22Rv1 (cell line): ENCODE measurements around the gene LCOR.

ENCODE experiments used
- H3K27ac ChIP-seq: fragments of 450-650 bp; 2 replicates; pipeline ENCODE4 v1.5.1; 2017
- ZFX ChIP-seq: fragments of 450-650 bp; IDR thresholded peaks from 2 replicates; pipeline ENCODE4 v1.6.1; 2017; ENCODE audit warnings: antibody characterized with exemption, borderline replicate concordance
- TF ChIP-seq, protein P1 (sequence below): fragments of 450-650 bp; IDR thresholded peaks from 2 replicates; pipeline ENCODE4 v1.5.1; 2017; ENCODE audit warnings: mild to moderate bottlenecking

The LCOR gene

DNA sequence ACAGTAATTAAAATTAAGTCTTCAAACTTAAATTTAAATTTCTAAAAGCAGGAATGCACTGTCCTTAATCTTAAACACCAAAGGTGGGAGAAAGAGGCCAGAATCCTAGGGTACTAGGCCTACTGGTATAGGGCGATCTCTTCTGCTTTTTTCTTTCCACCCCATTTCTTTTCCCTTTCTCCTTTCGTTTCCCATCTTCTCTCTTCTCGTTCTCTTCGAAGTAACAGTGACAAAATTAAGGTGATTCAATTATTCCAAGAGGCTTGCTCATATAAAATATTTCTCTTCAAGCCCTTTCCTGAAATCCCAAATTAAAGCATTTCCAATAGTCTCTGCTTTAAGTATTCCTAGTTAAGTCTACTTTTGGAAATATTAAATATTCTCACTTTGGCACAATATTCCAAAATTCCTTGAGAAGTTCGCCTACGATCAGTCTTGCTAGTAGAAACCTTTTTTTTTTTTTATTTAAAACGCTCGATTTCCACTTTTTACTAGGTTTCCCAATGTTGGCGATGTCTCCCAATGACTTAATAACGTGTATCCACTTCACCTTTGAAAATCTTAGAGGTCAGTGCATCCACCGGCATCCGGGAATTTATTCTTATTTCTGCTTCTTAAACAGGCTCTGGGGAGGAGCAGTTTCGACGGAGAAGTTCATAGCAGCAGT lies 765 bp upstream of the LCOR start:
- TF ChIP-seq, protein P1, sequence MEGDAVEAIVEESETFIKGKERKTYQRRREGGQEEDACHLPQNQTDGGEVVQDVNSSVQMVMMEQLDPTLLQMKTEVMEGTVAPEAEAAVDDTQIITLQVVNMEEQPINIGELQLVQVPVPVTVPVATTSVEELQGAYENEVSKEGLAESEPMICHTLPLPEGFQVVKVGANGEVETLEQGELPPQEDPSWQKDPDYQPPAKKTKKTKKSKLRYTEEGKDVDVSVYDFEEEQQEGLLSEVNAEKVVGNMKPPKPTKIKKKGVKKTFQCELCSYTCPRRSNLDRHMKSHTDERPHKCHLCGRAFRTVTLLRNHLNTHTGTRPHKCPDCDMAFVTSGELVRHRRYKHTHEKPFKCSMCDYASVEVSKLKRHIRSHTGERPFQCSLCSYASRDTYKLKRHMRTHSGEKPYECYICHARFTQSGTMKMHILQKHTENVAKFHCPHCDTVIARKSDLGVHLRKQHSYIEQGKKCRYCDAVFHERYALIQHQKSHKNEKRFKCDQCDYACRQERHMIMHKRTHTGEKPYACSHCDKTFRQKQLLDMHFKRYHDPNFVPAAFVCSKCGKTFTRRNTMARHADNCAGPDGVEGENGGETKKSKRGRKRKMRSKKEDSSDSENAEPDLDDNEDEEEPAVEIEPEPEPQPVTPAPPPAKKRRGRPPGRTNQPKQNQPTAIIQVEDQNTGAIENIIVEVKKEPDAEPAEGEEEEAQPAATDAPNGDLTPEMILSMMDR: no peak
- no peak for TF ChIP-seq ZFX

DNA sequence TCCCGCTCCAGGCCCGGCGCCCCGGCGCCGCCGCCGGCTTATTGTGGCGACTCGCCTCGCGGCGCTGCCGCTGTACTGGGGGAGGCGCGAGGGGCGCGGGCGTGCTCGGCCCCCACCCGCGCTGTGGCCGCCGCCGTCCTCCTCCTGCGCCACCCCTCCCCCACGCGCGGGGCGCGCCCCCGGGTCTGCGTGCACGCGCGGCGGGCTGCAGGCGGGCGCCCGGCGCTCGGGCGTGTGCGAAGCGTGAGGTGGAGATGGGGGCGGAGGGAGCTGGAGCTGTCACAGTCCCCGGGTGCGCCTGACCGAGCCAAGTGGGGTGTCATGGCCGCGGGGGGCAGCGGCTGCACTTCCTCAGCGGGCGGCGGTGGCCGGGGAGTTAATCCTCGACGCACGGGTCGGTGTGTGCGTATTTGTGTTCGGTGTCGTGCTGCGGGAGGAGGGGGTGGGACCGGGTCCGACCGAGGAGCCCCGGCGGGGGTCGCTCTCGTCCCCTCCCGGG lies 672 bp downstream of the LCOR start:
- TF ChIP-seq, protein P1: no peak
- no peak for TF ChIP-seq ZFX
- H3K27ac ChIP-seq: peak overlapping the region; percentile 94

More for the DNA sequence above, 765 bp upstream of the LCOR start:
- H3K27ac ChIP-seq: peak overlapping the region; percentile 94

DNA sequence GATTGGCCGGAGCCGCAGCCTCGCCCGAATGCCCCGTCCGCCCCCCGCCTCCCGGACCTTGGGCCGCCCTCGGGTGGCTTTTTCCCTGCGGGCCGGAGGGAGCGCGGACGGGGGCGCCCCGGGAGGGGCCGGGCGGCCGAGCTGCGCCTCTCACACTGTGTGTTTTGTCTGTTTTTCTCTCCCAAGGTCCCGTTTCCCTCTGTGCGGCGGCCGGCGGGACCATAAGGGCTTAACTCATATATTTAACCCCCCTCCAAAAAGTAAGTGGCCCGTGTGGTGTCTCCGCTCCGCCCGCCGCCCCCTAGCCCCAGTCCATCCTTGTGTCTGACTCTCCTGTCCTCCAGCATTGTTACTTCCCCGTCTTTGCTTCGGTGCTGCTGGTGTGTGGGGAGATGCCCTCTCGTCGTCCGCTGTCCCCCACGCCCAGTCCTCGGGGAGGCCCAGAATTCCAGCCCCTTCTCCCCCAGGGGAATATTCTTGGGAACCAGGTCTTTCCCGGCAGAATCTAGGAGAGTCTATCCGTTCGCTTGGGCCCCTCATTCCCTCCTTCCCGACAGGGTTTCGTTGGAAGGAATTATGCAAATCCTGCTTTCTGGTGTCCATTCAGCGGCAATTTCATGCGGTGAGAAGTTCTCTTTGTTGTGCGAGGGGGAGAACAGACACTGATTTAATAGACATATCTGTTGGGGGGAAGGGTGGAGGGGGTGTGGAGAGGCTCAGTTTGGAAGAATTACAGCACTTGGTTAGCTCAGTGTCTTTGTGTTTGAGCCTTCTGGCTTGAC lies 1.3 kb downstream of the LCOR start:
- H3K27ac ChIP-seq: peak overlapping the region; percentile 94

DNA sequence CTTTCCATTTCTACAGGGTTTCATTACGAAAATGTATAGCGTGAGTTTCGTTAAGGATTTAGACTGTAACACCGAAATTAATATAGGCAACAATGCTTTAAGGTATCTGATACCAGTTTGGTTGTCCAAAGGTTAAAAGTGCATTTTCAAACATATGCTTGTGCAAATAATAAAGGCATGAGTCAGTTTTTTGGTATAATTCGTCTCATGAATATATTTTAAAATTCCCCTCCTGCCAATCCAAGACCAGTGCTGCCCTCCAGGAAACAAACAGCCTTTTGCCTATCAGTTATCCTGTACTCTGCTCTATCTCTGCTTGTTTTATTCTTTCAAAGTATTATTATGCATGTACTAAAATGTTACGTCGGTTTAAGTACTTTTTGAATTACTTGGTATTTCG lies 2.0 kb downstream of the LCOR start:
- H3K27ac ChIP-seq: no peak overlapping the region
- TF ChIP-seq, protein P1: no peak
- TF ChIP-seq ZFX: no peak

More for the DNA sequence above, 1.3 kb downstream of the LCOR start:
- TF ChIP-seq ZFX: no peak
- TF ChIP-seq, protein P1: no peak

DNA sequence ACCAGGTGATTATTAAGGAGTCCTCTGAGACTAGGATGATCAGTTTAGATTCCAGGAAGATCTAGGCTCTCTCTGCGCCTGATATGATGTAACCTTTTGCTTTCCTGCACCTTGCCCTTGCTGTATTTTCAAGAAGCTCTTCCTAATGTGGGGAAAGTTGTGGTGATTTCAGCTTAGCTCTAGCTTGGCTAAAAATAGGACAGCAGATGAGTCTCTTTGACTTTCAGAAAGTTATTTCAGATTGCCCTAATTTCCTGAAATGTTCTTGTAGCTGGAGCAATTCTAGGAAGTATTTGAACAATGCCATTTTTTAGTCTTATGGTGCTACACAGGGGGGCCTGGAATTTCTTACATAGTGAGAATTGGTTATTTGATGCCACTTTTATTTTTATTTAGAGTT lies 3.8 kb downstream of the LCOR start:
- TF ChIP-seq, protein P1: no peak
- TF ChIP-seq ZFX: no peak
- no peak overlapping the region for H3K27ac ChIP-seq

DNA sequence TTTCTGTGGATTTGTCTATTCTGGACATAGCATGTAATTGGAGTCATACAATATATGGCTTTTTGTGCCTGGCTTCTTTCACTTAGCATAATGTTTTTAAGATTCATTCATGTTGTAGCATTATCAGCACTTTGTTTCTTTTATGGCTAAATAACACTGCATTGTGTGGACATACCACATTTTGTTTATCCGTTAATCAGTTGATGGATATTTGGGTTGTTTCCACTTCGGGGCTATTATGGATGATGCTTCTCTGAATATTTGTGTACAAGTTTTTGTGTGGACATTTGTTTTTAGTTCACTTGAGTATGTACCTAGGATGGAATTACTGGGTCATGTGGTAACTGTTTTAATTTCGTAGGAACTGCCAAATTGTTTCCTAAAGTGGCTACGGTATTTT lies 6.4 kb downstream of the LCOR start:
- TF ChIP-seq, protein P1: no peak
- TF ChIP-seq ZFX: no peak
- no peak overlapping the region for H3K27ac ChIP-seq
